Transverse colon (tissue), 3 donors: ENCODE data around the gene GC.

Experiments used
- CTCF ChIP-seq, 5 experiments: fragments of 200-600 bp in 3 of 5; fragments of 450-650 bp in 2 of 5; sonication (generic) in 3 of 5; IDR thresholded peaks; 1 replicate in 2 of 5; 2 replicates in 3 of 5; pipeline ENCODE4 v1.5.1; 2016 to 2017; ENCODE audit warnings: antibody characterized with exemption in 5 of 5, inconsistent platforms in 3 of 5, mild to moderate bottlenecking in 2 of 5, moderate library complexity in 1 of 5
- POLR2A ChIP-seq: fragments of 450-650 bp; IDR thresholded peaks from one replicate; pipeline ENCODE4 v1.6.1; 2016; ENCODE audit warnings: antibody characterized with exemption, mild to moderate bottlenecking, moderate library complexity

- TF ChIP-seq CTCF (IDR thresholded peaks at IDR 0.05) (no peak), POLR2A (no peak)
These were observed 51.8 kb downstream of the GC start for GRCh38 chr4:71732066-71732465.
